Osteoblast (primary cell): ENCODE results near the gene ACAN. TPM values are rescaled to one million over a fixed set of nuclear protein-coding genes. Genes with fewer than 3 reads are reported as not detected.
A peak's percentile ranks its signal among the peaks of the same experiment; 100 is the strongest.

Experiments
- DNase-seq: peaks from one replicate; pipeline ENCODE4 v3.0.0; 2011; ENCODE audit warnings: low spot score, mixed read lengths; ENCODE audit not compliant: insufficient read length; ENCODE audit errors: missing footprints
- H2AFZ ChIP-seq: 2 replicates; pipeline ENCODE4 v1.6.0; 2011; ENCODE audit warnings: mild to moderate bottlenecking, low read length
- H3K27ac ChIP-seq: 2 replicates; pipeline ENCODE4 v1.5.1; 2011; ENCODE audit warnings: mild to moderate bottlenecking, low read depth, low read length, moderate library complexity
- H3K27me3 ChIP-seq: 2 replicates; pipeline ENCODE4 v1.6.0; 2012; ENCODE audit warnings: mild to moderate bottlenecking, control low read depth, inconsistent platforms, low read length, moderate library complexity; ENCODE audit not compliant: insufficient read depth
- H3K36me3 ChIP-seq: 2 replicates; pipeline ENCODE4 v1.5.1; 2011; ENCODE audit warnings: mild to moderate bottlenecking, low read length, control low read depth, moderate library complexity; ENCODE audit not compliant: insufficient read depth
- H3K4me1 ChIP-seq: 2 replicates; pipeline ENCODE4 v1.5.1; 2011; ENCODE audit warnings: mild to moderate bottlenecking, low read length, control low read depth, moderate library complexity; ENCODE audit not compliant: insufficient read depth
- H3K4me2 ChIP-seq: 2 replicates; pipeline ENCODE4 v1.6.0; 2011; ENCODE audit warnings: mild to moderate bottlenecking, low read length; ENCODE audit not compliant: insufficient read depth
- H3K4me3 ChIP-seq: fragments of 200-600 bp; sonication (generic); 3 replicates; pipeline ENCODE4 v1.5.1; 2012; ENCODE audit warnings: mild to moderate bottlenecking, low read length, inconsistent platforms; ENCODE audit not compliant: insufficient read depth
- H3K79me2 ChIP-seq: 2 replicates; pipeline ENCODE4 v1.6.0; 2012; ENCODE audit warnings: mild to moderate bottlenecking, low read length, control low read depth, inconsistent platforms; ENCODE audit not compliant: insufficient read depth
- H3K9me3 ChIP-seq: 2 replicates; pipeline ENCODE4 v1.5.1; 2011; ENCODE audit warnings: low read depth, low read length, control low read depth
- H4K20me1 ChIP-seq: 2 replicates; pipeline ENCODE4 v1.6.0; 2012; ENCODE audit warnings: mild to moderate bottlenecking, low read length, control low read depth; ENCODE audit not compliant: insufficient read depth
- total RNA-seq: library from RNA; depleted of rRNA; stranded (reverse); fragments of >200 nt; gene quantifications from 2 replicates; pipeline ENCODE4 v1.2.3, GENCODE V29; 2012
- TF ChIP-seq, protein P1 (sequence below): IDR thresholded peaks from 2 replicates; pipeline ENCODE4 v1.5.1; 2011; ENCODE audit warnings: mild to moderate bottlenecking, low read depth, low read length, moderate library complexity; ENCODE audit errors: extremely low read depth

The ACAN gene
- total RNA-seq, 1 donor: 12.7 TPM

DNA sequence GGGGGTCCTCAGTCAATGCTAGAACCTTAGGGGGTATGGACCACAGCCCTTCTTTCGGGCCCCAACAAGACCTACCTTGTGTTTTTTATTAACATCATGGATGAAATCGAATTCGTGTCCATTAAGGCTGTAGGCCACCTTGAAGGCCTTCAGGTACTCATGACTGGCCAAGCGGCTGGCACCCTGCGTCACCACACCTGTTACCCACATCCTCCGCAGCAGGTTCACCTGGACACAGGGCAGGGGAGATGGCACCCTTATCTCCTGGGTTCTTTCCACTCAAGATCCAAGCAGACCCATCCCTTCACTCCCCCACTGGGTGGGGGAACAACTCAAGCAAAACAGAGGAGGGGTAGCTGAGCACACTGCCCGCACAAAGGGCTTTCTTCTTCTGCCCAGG lies 103.3 kb downstream of the ACAN start:
- H3K36me3 ChIP-seq: peaks cover 91% of the 10 kb centered on the region
- no peak overlapping the region for H3K4me3 ChIP-seq
- H3K79me2 ChIP-seq: peaks cover 60% of the 10 kb centered on the region
- no peak overlapping the region for H2AFZ ChIP-seq
- H3K27ac ChIP-seq: no peak overlapping the region
- TF ChIP-seq, protein P1, sequence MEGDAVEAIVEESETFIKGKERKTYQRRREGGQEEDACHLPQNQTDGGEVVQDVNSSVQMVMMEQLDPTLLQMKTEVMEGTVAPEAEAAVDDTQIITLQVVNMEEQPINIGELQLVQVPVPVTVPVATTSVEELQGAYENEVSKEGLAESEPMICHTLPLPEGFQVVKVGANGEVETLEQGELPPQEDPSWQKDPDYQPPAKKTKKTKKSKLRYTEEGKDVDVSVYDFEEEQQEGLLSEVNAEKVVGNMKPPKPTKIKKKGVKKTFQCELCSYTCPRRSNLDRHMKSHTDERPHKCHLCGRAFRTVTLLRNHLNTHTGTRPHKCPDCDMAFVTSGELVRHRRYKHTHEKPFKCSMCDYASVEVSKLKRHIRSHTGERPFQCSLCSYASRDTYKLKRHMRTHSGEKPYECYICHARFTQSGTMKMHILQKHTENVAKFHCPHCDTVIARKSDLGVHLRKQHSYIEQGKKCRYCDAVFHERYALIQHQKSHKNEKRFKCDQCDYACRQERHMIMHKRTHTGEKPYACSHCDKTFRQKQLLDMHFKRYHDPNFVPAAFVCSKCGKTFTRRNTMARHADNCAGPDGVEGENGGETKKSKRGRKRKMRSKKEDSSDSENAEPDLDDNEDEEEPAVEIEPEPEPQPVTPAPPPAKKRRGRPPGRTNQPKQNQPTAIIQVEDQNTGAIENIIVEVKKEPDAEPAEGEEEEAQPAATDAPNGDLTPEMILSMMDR: no peak
- no peak overlapping the region for H3K4me2 ChIP-seq
- H4K20me1 ChIP-seq: peaks cover 68% of the 10 kb centered on the region
- no peaks in the 10 kb centered on the region for H3K27me3 ChIP-seq
- peak; percentile 5 for DNase-seq
- no peaks in the 10 kb centered on the region for H3K9me3 ChIP-seq
- peaks cover 34% of the 10 kb centered on the region for H3K4me1 ChIP-seq

DNA sequence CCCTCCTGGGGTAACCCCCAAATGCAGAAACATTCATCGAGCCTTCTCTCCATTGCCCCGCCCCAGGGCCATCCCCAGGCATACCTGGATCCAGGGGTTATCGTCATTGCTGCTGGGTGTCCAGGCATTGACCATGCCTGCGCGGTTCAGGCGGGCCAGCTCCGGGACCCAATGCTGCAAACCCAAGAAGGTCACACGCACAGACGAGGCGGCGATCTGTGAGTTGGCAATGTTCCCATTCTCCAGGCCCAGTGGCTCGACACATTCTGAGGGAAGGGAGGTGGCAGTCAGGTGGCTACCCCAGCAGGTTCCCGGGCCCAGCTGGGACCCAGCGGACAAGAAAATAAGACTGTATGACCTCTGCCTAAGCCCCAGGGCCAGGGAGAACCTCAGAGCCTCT lies 103.9 kb downstream of the ACAN start:
- Histone ChIP-seq H3K4me1 (peaks cover 39% of the 10 kb centered on the region), H3K27ac (no peak overlapping the region), H2AFZ (no peak overlapping the region), H4K20me1 (peaks cover 66% of the 10 kb centered on the region), H3K79me2 (peaks cover 61% of the 10 kb centered on the region), H3K4me3 (no peak overlapping the region), H3K4me2 (no peak overlapping the region), H3K27me3 (no peaks in the 10 kb centered on the region), H3K9me3 (no peaks in the 10 kb centered on the region), H3K36me3 (peaks cover 86% of the 10 kb centered on the region)
- no peak for DNase-seq
- TF ChIP-seq, protein P1: no peak

DNA sequence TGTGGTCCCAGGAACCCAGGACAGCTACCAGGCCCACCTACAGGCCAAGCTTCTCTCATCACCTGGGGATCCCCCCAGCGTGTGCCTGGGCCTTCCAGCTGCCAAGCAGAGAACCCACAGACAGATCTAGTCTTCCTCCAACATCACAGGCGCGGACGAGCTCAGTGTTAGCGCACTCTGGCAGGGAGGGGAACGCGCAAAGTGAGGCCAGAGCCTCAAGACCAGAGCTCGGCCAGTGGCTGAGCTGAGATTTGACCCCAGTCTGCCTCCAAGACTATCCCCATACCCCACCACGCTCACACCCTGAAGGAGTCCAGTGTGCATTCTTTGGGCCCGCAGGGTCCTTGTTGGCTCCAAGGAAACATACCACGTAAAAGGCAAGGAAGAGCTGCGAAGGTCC lies 104.9 kb downstream of the ACAN start:
- no peak overlapping the region for H3K4me3 ChIP-seq
- H3K9me3 ChIP-seq: no peaks in the 10 kb centered on the region
- H3K4me2 ChIP-seq: no peak overlapping the region
- TF ChIP-seq, protein P1: no peak
- peaks cover 75% of the 10 kb centered on the region for H3K36me3 ChIP-seq
- H3K4me1 ChIP-seq: peaks cover 40% of the 10 kb centered on the region
- H3K27me3 ChIP-seq: no peaks in the 10 kb centered on the region
- peak; percentile 19 for DNase-seq
- H4K20me1 ChIP-seq: peaks cover 57% of the 10 kb centered on the region
- H2AFZ ChIP-seq: no peak overlapping the region
- H3K79me2 ChIP-seq: peaks cover 64% of the 10 kb centered on the region
- H3K27ac ChIP-seq: no peak overlapping the region

DNA sequence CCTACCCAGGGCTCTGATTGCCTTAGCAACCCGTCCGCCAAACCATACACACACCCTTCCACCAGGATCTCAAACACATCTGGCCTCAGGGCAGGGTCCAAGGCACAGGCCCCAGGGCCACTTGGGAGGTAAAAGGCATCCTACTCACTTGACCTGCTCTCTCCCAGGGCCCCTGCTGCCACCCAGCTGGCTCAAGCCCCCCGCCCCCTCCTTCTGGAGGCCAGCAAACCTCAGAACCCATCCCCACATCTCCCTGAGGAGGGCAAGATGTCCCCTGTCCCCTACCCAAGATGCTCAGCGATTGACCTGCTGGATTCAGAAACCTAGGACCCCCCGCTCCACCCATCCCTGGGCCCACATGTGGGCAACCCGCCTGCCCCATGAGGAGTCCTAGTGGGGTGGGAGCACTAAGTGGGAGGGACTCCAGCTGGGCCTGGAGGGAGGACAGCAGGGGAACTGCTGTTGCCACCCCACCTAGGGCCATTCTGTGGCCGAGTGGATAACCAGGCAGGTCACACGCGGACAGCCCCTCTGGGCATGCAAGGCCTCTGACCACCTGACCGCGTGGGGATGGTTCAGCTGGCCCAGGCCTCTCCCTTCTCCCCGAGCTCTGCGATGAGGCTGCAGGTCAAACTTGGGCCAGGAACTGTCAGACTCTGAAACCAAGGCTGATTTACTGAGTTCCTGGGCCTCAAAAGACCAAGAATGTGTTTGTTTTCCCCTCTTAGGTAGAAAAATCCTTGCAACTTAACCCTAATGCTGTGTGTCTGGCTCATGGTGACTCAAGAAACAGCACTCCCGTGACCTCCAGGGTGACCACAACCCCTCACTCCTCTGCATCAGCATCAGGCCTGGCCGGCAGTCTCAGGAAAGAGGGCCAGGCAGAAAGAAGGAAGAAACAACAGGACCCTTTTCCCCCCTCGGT lies 105.7 kb downstream of the ACAN start:
- H3K27ac ChIP-seq: peak overlapping the region; percentile 96
- H3K79me2 ChIP-seq: peaks cover 64% of the 10 kb centered on the region
- peaks cover 55% of the 10 kb centered on the region for H4K20me1 ChIP-seq
- H2AFZ ChIP-seq: no peak overlapping the region
- TF ChIP-seq, protein P1: no peak
- peaks cover 44% of the 10 kb centered on the region for H3K4me1 ChIP-seq
- DNase-seq: peak; percentile 88
- no peaks in the 10 kb centered on the region for H3K9me3 ChIP-seq
- H3K27me3 ChIP-seq: no peaks in the 10 kb centered on the region
- peaks cover 68% of the 10 kb centered on the region for H3K36me3 ChIP-seq
- peak overlapping the region; percentile 99 for H3K4me2 ChIP-seq
- H3K4me3 ChIP-seq: peak overlapping the region; percentile 39
